GM23338 (cell line): ENCODE results near the gene SCFD2. TPM values are rescaled to one million over a fixed set of nuclear protein-coding genes. Genes with fewer than 3 reads are reported as not detected.

ENCODE experiments used
- ATAC-seq: fragments of 200-7000 bp; cut with Tn5 transposase; 3 replicates; pipeline ENCODE4 v1.9.1; 2020
- DNase-seq: peaks from one replicate; pipeline ENCODE4 v3.0.0-alpha.2; 2015; ENCODE audit warnings: low spot score
- H2AFZ ChIP-seq: fragments of 200-600 bp; sonication (generic); 2 replicates; pipeline ENCODE4 v1.8.0; 2016; ENCODE audit warnings: antibody characterized with exemption, mild to moderate bottlenecking, moderate library complexity
- H3F3A ChIP-seq: fragments of 200-600 bp; sonication (generic); replicated peaks from 2 replicates; pipeline ENCODE4 v1.8.0; 2017; ENCODE audit warnings: antibody characterized with exemption, mixed run types, low read depth
- H3K27ac ChIP-seq: fragments of 200-600 bp; sonication (generic); 2 replicates; pipeline ENCODE4 v1.6.1; 2016; ENCODE audit warnings: low read depth
- H3K27me3 ChIP-seq: fragments of 200-600 bp; sonication (generic); 2 replicates; pipeline ENCODE4 v1.8.0; 2016; ENCODE audit warnings: mild to moderate bottlenecking, mixed run types, moderate library complexity; ENCODE audit not compliant: insufficient read depth
- H3K36me3 ChIP-seq: fragments of 200-600 bp; sonication (generic); 2 replicates; pipeline ENCODE4 v1.8.0; 2016; ENCODE audit warnings: mild to moderate bottlenecking; ENCODE audit not compliant: insufficient read depth
- H3K4me1 ChIP-seq: fragments of 200-600 bp; sonication (generic); 2 replicates; pipeline ENCODE4 v1.8.0; 2016; ENCODE audit warnings: mild to moderate bottlenecking, moderate library complexity; ENCODE audit not compliant: insufficient read depth
- H3K4me2 ChIP-seq: fragments of 200-600 bp; sonication (generic); 2 replicates; pipeline ENCODE4 v1.7.1; 2017; ENCODE audit warnings: mixed run types
- H3K4me3 ChIP-seq: fragments of 200-600 bp; sonication (generic); 2 replicates; pipeline ENCODE4 v1.6.1; 2016; ENCODE audit warnings: mixed run types
- H3K79me2 ChIP-seq: fragments of 200-600 bp; sonication (generic); replicated peaks from 2 replicates; pipeline ENCODE4 v1.8.0; 2017; ENCODE audit warnings: mild to moderate bottlenecking; ENCODE audit not compliant: insufficient read depth
- H3K9me2 ChIP-seq: fragments of 200-600 bp; sonication (generic); 2 replicates; pipeline ENCODE4 v1.8.0; 2017; ENCODE audit not compliant: insufficient read depth
- H4K20me1 ChIP-seq: fragments of 200-600 bp; sonication (generic); replicated peaks from 2 replicates; pipeline ENCODE4 v1.8.0; 2017; ENCODE audit warnings: mild to moderate bottlenecking; ENCODE audit not compliant: insufficient read depth
- H3K27ac Mint-ChIP-seq: 2 replicates; pipeline ENCODE4 v1.8.0; 2020; ENCODE audit warnings: inconsistent platforms, mild to moderate bottlenecking, moderate library complexity, mixed read lengths
- H3K27me3 Mint-ChIP-seq: 3 replicates; pipeline ENCODE4 v1.8.0; 2022; ENCODE audit warnings: low read depth, mild to moderate bottlenecking, moderate library complexity, mixed read lengths, inconsistent platforms; ENCODE audit not compliant: insufficient read depth, poor library complexity
- H3K36me3 Mint-ChIP-seq: 3 replicates; pipeline ENCODE4 v1.8.0; 2021; ENCODE audit warnings: low read depth, mild to moderate bottlenecking, inconsistent platforms, moderate library complexity, mixed read lengths
- H3K4me1 Mint-ChIP-seq: 3 replicates; pipeline ENCODE4 v1.8.0; 2020; ENCODE audit warnings: mild to moderate bottlenecking, inconsistent platforms, mixed read lengths
- H3K4me3 Mint-ChIP-seq: 3 replicates; pipeline ENCODE4 v1.8.0; 2021; ENCODE audit warnings: moderate library complexity, mild to moderate bottlenecking, inconsistent platforms, mixed read lengths
- H3K9me3 Mint-ChIP-seq: 3 replicates; pipeline ENCODE4 v1.8.0; 2020; ENCODE audit warnings: moderate library complexity, mild to moderate bottlenecking, inconsistent platforms, mixed read lengths
- CREB1 ChIP-seq: fragments of 250-450 bp; sonication (Bioruptor Pico); IDR thresholded peaks from 2 replicates; pipeline ENCODE4 v1.5.0; 2020; ENCODE audit warnings: low read depth, mild to moderate bottlenecking, moderate library complexity
- CTCF ChIP-seq, 2 experiments: fragments of 200-600 bp in 1 of 2; sonication (generic) in 1 of 2; conservative IDR thresholded peaks; 2 replicates each; pipeline versions ENCODE4 v1.5.1 to v1.6.1; 2016 to 2017; ENCODE audit warnings: antibody characterized with exemption in 2 of 2, low read depth in 2 of 2, mild to moderate bottlenecking in 2 of 2, moderate library complexity in 1 of 2
- ETS1 ChIP-seq: IDR thresholded peaks from 2 replicates; pipeline ENCODE4 v1.6.1; 2016; ENCODE audit warnings: antibody characterized with exemption
- EZH2 ChIP-seq: fragments of 200-600 bp; sonication (generic); IDR thresholded peaks from one replicate; pipeline ENCODE4 v1.8.0; 2017; ENCODE audit warnings: antibody characterized with exemption, mild to moderate bottlenecking, low read depth; ENCODE audit not compliant: unreplicated experiment
- EZH2phosphoT487 ChIP-seq: fragments of 200-600 bp; sonication (generic); IDR thresholded peaks from one replicate; pipeline ENCODE4 v1.8.1; 2018; ENCODE audit warnings: antibody characterized with exemption; ENCODE audit not compliant: unreplicated experiment
- JUNB ChIP-seq: IDR thresholded peaks from one replicate; pipeline ENCODE4 v1.6.1; 2016; ENCODE audit warnings: antibody characterized with exemption; ENCODE audit not compliant: unreplicated experiment
- NANOG ChIP-seq: IDR thresholded peaks from 2 replicates; pipeline ENCODE4 v1.6.1; 2016; ENCODE audit warnings: antibody characterized with exemption, borderline replicate concordance
- POLR2AphosphoS5 ChIP-seq: IDR thresholded peaks from 2 replicates; pipeline ENCODE4 v1.6.1; 2016; ENCODE audit warnings: antibody characterized with exemption, low read depth
- REST ChIP-seq: IDR thresholded peaks from one replicate; pipeline ENCODE4 v1.6.1; 2018; ENCODE audit warnings: antibody characterized with exemption; ENCODE audit not compliant: unreplicated experiment
- ZNF114 ChIP-seq: fragments of 250-450 bp; sonication (Bioruptor Pico); IDR thresholded peaks from 2 replicates; pipeline ENCODE4 v1.5.0; 2020; ENCODE audit warnings: mild to moderate bottlenecking, moderate library complexity
- polyA plus RNA-seq: library from polyadenylated mRNA; unstranded; fragments of >200 nt; fragmentation: Nextera tagmentation; extraction: Ambion mirVana; gene quantifications from 2 replicates; pipeline ENCODE4 v1.2.1, GENCODE V29; 2016
- total RNA-seq: library from RNA; depleted of rRNA; stranded (reverse); fragments of >200 nt; shearing (Covaris generic); gene quantifications from 2 replicates; pipeline ENCODE4 v1.2.3, GENCODE V29; 2014

Gene SCFD2
- total and polyA plus RNA-seq, 2 experiments from 2014 or later = 5.7 to 17.5 TPM

- TF ChIP-seq NANOG = no peak
- no peak for TF ChIP-seq POLR2AphosphoS5
- no peak for TF ChIP-seq ETS1
- peak; percentile 74 for ATAC-seq
- no peaks in the 10 kb centered on the region for H3K9me3 Mint-ChIP-seq
- no peaks in the 10 kb centered on the region for H3K36me3 ChIP-seq
- no peaks in the 10 kb centered on the region for H3K9me2 ChIP-seq
- no peak overlapping the region for H3K4me3 ChIP-seq
- no peaks in the 10 kb centered on the region for H3K79me2 ChIP-seq
- H3K27me3 Mint-ChIP-seq = peaks cover 2% of the 10 kb centered on the region
- no peaks in the 10 kb centered on the region for H3K27me3 ChIP-seq
- H2AFZ ChIP-seq = no peak overlapping the region
- no peak overlapping the region for H3K4me2 ChIP-seq
- no peaks in the 10 kb centered on the region for H3K36me3 Mint-ChIP-seq
- H3K4me3 Mint-ChIP-seq = no peak overlapping the region
- no peaks in the 10 kb centered on the region for H4K20me1 ChIP-seq
- DNase-seq = peak; percentile 36
- peak overlapping the region; percentile 55 for H3K27ac Mint-ChIP-seq
- no peak overlapping the region for H3K27ac ChIP-seq
- peaks cover 20% of the 10 kb centered on the region for H3K4me1 Mint-ChIP-seq
- no peaks in the 10 kb centered on the region for H3F3A ChIP-seq
- peaks cover 17% of the 10 kb centered on the region for H3K4me1 ChIP-seq
These were observed 440.3 kb downstream of the SCFD2 start for GRCh38 chr4:52925531-52925968.

- H3K36me3 ChIP-seq = no peaks in the 10 kb centered on the region
- DNase-seq = no peak
- Mint-ChIP-seq H3K36me3 (no peaks in the 10 kb centered on the region), H3K27ac (no peak overlapping the region), H3K4me3 (no peak overlapping the region), H3K9me3 (no peaks in the 10 kb centered on the region), H3K27me3 (no peaks in the 10 kb centered on the region), H3K4me1 (peaks cover 14% of the 10 kb centered on the region)
- H3F3A ChIP-seq = no peaks in the 10 kb centered on the region
- H3K4me2 ChIP-seq = no peak overlapping the region
- peaks cover 8% of the 10 kb centered on the region; the same call in 1 of the 2 replicates for H3K9me2 ChIP-seq
- no peaks in the 10 kb centered on the region for H4K20me1 ChIP-seq
- H3K27me3 ChIP-seq = no peaks in the 10 kb centered on the region
- no peak for ATAC-seq
- no peak overlapping the region for H2AFZ ChIP-seq
- no peak overlapping the region for H3K4me3 ChIP-seq
- H3K79me2 ChIP-seq = no peaks in the 10 kb centered on the region
- no peak overlapping the region for H3K27ac ChIP-seq
- H3K4me1 ChIP-seq = 0 out of 2 replicates have a peak, but pooled peaks cover 4% of the 10 kb centered on the region
- TF ChIP-seq REST (no peak), CREB1 (CRISPR knock-in tag) (no peak), CTCF (conservative IDR thresholded peaks at IDR 0.05; ENCODE audit: low read depth in 2 of 2) (no peak), ZNF114 (CRISPR knock-in tag) (no peak), EZH2 (no peak), EZH2phosphoT487 (no peak), JUNB (no peak), NANOG (no peak)
These were observed 446.4 kb downstream of the SCFD2 start for GRCh38 chr4:52919461-52919860.
